GM12878 (cell line): ENCODE results near the gene ARF3. TPM values are rescaled to one million over a fixed set of nuclear protein-coding genes. Genes with fewer than 3 reads are reported as not detected.

Experiments used
- ATAC-seq: fragments of 200-7000 bp; cut with Tn5 transposase; 3 replicates; pipeline ENCODE4 v1.9.1; 2020; ENCODE audit warnings: mild to moderate bottlenecking, moderate library complexity
- BruUV-seq: library from RNA; stranded (reverse); fragments of 400-500 nt; replicated peaks from 2 replicates; lab custom pipeline; 2021; lab: Mats Ljungman, UMichigan
- CTCF ChIA-PET: fragments of 300-600 bp; sonication (Branson Sonifier 250); formaldehyde crosslinking; extraction: SDS; loops from one replicate; lab custom pipeline; 2021; ENCODE audit warnings: inconsistent platforms; lab: Yijun Ruan, JAX
- POLR2A ChIA-PET: fragments of 350-600 bp; formaldehyde crosslinking; extraction: SDS; loops from one replicate; lab custom pipeline; 2021; ENCODE audit warnings: inconsistent platforms; lab: Charles Lee
- RAD21 ChIA-PET: fragments of 300-600 bp; sonication (Branson Sonifier 250); formaldehyde crosslinking; loops from one replicate; lab custom pipeline; 2023; ENCODE audit warnings: antibody characterized with exemption; ENCODE audit not compliant: unreplicated experiment; lab: Charles Lee
- SMC1A ChIA-PET: fragments of 300-600 bp; sonication (Branson Sonifier 250); formaldehyde crosslinking; loops from one replicate; lab custom pipeline; 2023; ENCODE audit not compliant: unreplicated experiment, uncharacterized antibody; lab: Charles Lee
- DNase-seq: peaks from one replicate; pipeline ENCODE4 v3.0.0-alpha.2; 2011; ENCODE audit warnings: low read depth, low spot score
- FAIRE-seq: peaks from 3 replicates; lab custom pipeline; 2011; peaks lifted over from hg19 to GRCh38; lab: Jason Lieb, UNC
- H2AFZ ChIP-seq: 2 replicates; pipeline ENCODE4 v1.6.0; 2011; ENCODE audit warnings: low read depth, low read length, control low read depth; ENCODE audit not compliant: control insufficient read depth
- H3K27ac ChIP-seq: 2 replicates; pipeline ENCODE4 v1.5.1; 2011; ENCODE audit warnings: control low read depth; ENCODE audit not compliant: control insufficient read depth, insufficient read depth
- H3K27me3 ChIP-seq, 2 experiments: replicated peaks in 1 of 2; 2 replicates each; pipeline versions ENCODE4 v1.6.0 to v1.6.1; 2011; ENCODE audit warnings: low read length in 1 of 2; ENCODE audit not compliant: control insufficient read depth in 2 of 2, insufficient read depth in 2 of 2
- H3K36me3 ChIP-seq, 2 experiments: 2 replicates each; pipeline ENCODE4 v1.5.1; 2011; ENCODE audit warnings: low read length in 1 of 2; ENCODE audit not compliant: control insufficient read depth in 2 of 2, insufficient read depth in 2 of 2
- H3K4me1 ChIP-seq: 2 replicates; pipeline ENCODE4 v1.6.1; 2011; ENCODE audit warnings: mild to moderate bottlenecking, low read length, moderate library complexity, mixed read lengths; ENCODE audit not compliant: control insufficient read depth, insufficient read depth
- H3K4me2 ChIP-seq: 2 replicates; pipeline ENCODE4 v1.6.0; 2011; ENCODE audit warnings: control low read depth; ENCODE audit not compliant: control insufficient read depth, insufficient read depth
- H3K4me3 ChIP-seq: fragments of 200-600 bp; sonication (generic); 2 replicates; pipeline ENCODE4 v1.5.1; 2016
- H3K79me2 ChIP-seq: 2 replicates; pipeline ENCODE4 v1.6.0; 2011; ENCODE audit warnings: low read length; ENCODE audit not compliant: control insufficient read depth, insufficient read depth
- H3K9ac ChIP-seq: 2 replicates; pipeline ENCODE4 v1.8.0; 2011; ENCODE audit warnings: low read length, control low read depth, mixed read lengths; ENCODE audit not compliant: control insufficient read depth, insufficient read depth
- H3K9me3 ChIP-seq: replicated peaks from 3 replicates; pipeline ENCODE4 v1.5.1; 2011; ENCODE audit warnings: mild to moderate bottlenecking, low read length; ENCODE audit not compliant: control insufficient read depth, insufficient read depth
- H4K20me1 ChIP-seq: 2 replicates; pipeline ENCODE4 v1.6.0; 2011; ENCODE audit not compliant: control insufficient read depth, insufficient read depth
- ASH2L ChIP-seq: fragments of 300-600, 200-600 bp; sonication (generic); IDR thresholded peaks from 2 replicates; pipeline ENCODE4 v1.6.1; 2017; ENCODE audit warnings: low read depth, mild to moderate bottlenecking, borderline replicate concordance
- BCLAF1 ChIP-seq: fragments of 450-650 bp; IDR thresholded peaks from 2 replicates; pipeline ENCODE4 v1.6.1; 2017; ENCODE audit warnings: antibody characterized with exemption, mild to moderate bottlenecking, moderate library complexity
- EZH2 ChIP-seq: IDR thresholded peaks from 2 replicates; pipeline ENCODE4 v1.6.1; 2012; ENCODE audit warnings: low read depth, mild to moderate bottlenecking, control low read depth, inconsistent platforms, low read length, borderline replicate concordance; ENCODE audit not compliant: control insufficient read depth
- LARP7 ChIP-seq: fragments of 450-650 bp; IDR thresholded peaks from 2 replicates; pipeline ENCODE4 v1.6.1; 2017; ENCODE audit warnings: mild to moderate bottlenecking
- MAX ChIP-seq: IDR thresholded peaks from 2 replicates; pipeline ENCODE4 v1.6.1; 2012; ENCODE audit warnings: low read depth, low read length, improper control_type of control experiment
- MYC ChIP-seq: IDR thresholded peaks from 2 replicates; pipeline ENCODE4 v1.6.1; 2011; ENCODE audit warnings: mild to moderate bottlenecking, low read length, moderate library complexity, inconsistent platforms; ENCODE audit not compliant: insufficient read depth, insufficient replicate concordance, insufficient read length, severe bottlenecking
- NFIC ChIP-seq: IDR thresholded peaks from 2 replicates; pipeline ENCODE4 v1.6.1; 2012; ENCODE audit warnings: low read depth, mild to moderate bottlenecking, inconsistent platforms, low read length, moderate library complexity
- POLR2A ChIP-seq: IDR thresholded peaks from 2 replicates; pipeline ENCODE4 v1.6.1; 2011; ENCODE audit warnings: low read depth, mild to moderate bottlenecking, low read length
- POLR2AphosphoS2 ChIP-seq: IDR thresholded peaks from 2 replicates; pipeline ENCODE4 v1.6.1; 2011; ENCODE audit warnings: low read depth, mild to moderate bottlenecking, low read length, improper control_type of control experiment, moderate library complexity
- POU2F2 ChIP-seq: IDR thresholded peaks from 3 replicates; pipeline ENCODE4 v1.6.1; 2011; ENCODE audit warnings: low read depth, mild to moderate bottlenecking, low read length, borderline replicate concordance
- RUNX3 ChIP-seq: IDR thresholded peaks from 2 replicates; pipeline ENCODE4 v1.6.1; 2012; ENCODE audit warnings: low read length, inconsistent platforms
- SIN3A ChIP-seq: IDR thresholded peaks from 2 replicates; pipeline ENCODE4 v1.6.1; 2012; ENCODE audit warnings: low read depth, low read length, improper control_type of control experiment
- TCF3 ChIP-seq: IDR thresholded peaks from 2 replicates; pipeline ENCODE4 v1.6.1; 2012; ENCODE audit warnings: low read depth, mild to moderate bottlenecking, low read length, borderline replicate concordance; ENCODE audit not compliant: insufficient read depth
- WRNIP1 ChIP-seq: IDR thresholded peaks from 2 replicates; pipeline ENCODE4 v1.6.1; 2011; ENCODE audit warnings: low read depth, low read length, improper control_type of control experiment, borderline replicate concordance
- YY1 ChIP-seq: IDR thresholded peaks from 2 replicates; pipeline ENCODE4 v1.6.1; 2011; ENCODE audit warnings: low read depth, mild to moderate bottlenecking, low read length
- ZNF384 ChIP-seq: IDR thresholded peaks from 2 replicates; pipeline ENCODE4 v1.6.1; 2012; ENCODE audit warnings: low read depth, mild to moderate bottlenecking, low read length, improper control_type of control experiment, borderline replicate concordance
- WGBS: methylation state at CpG from one replicate; pipeline ENCODE4 v1.1.6; 2016; ENCODE audit warnings: low lambda C conversion rate; ENCODE audit not compliant: insufficient replicate concordance, insufficient coverage; ENCODE audit errors: missing lambda C conversion rate; 5-methylcytosine and 5-hydroxymethylcytosine counted together
- in situ Hi-C: fragments of 300-500 bp; cut with MboI; formaldehyde crosslinking; loops from 9 replicates; pipeline ENCODE4 v1.14.3; 2018; ENCODE audit warnings: mixed read lengths
- intact Hi-C: fragments of 100-400 bp; cut with micrococcal nuclease; formaldehyde crosslinking; loops from one replicate; pipeline ENCODE4 v1.14.2; 2022; ENCODE audit not compliant: unreplicated experiment
- polyA plus RNA-seq, 11 experiments: library from polyadenylated mRNA; depleted of rRNA in 4 of 11; unstranded in 6 of 11; stranded (reverse) in 5 of 11; fragments of >200 nt; fragmentation: Nextera tagmentation in 4 of 11; fragmentation: Illumina TruSeq in 1 of 11; extraction: Ambion mirVana in 4 of 11; extraction: Trizol in 1 of 11; gene quantifications; 1 replicate in 1 of 11; 2 replicates in 10 of 11; pipeline versions ENCODE4 v1.2.1 to v1.2.3, GENCODE V29; 2011 to 2016; ENCODE audit warnings: inconsistent platforms in 2 of 11, missing spikeins in 2 of 11, low read depth in 1 of 11
- total RNA-seq, 4 experiments: library from RNA; depleted of rRNA in 3 of 4; stranded (reverse); fragments of >200 nt in 3 of 4; fragmentation: Illumina TruSeq in 1 of 4; extraction: Trizol in 1 of 4; gene quantifications; 2 replicates each; pipeline versions ENCODE4 v1.2.1 to v1.2.3, GENCODE V29; 2013 to 2021

The ARF3 gene
- total and polyA plus RNA-seq, 10 of the 15 experiments (the other 5 are each of a cell fraction or from before 2014, with no cell fraction given) = 8.7 to 263 (median 74.4) TPM

- TF ChIP-seq POLR2AphosphoS2 (0 out of 2 replicates have a peak, but pooled peaks have one; percentile 26), ASH2L (no peak), SIN3A (peak; percentile 74), RUNX3 (peak; percentile 55), POU2F2 (0 out of 3 replicates have a peak, but pooled peaks have one; percentile 15), LARP7 (peak; percentile 40; the same call in 1 of the 2 replicates)
These were observed 42.3 kb upstream of the ARF3 start, which contains the start of gene DDN (continued) for GRCh38 chr12:48999371-49000131.

GRCh38 chr12:48998497-48999353 lies 41.4 kb upstream of the ARF3 start:
- Histone ChIP-seq H3K27ac (no peak overlapping the region; the same call in 1 of the 2 replicates), H2AFZ (peak overlapping the region; percentile 73), H3K9ac (peak overlapping the region; percentile 62; the same call in 1 of the 2 replicates), H3K9me3 (no peaks in the 10 kb centered on the region), H3K4me1 (peaks cover 27% of the 10 kb centered on the region), H3K4me3 (peak overlapping the region; percentile 69), H4K20me1 (peaks cover 3% of the 10 kb centered on the region), H3K36me3 (peaks cover 5 to 11% of the 10 kb centered on the region in 2 experiments), H3K79me2 (peaks cover 5% of the 10 kb centered on the region), H3K4me2 (peak overlapping the region; percentile 94), H3K27me3 (no peaks in the 10 kb centered on the region)
- BruUV-seq = no TSS peak
- 4% methylated on average over 44 of the region's 48 CpGs for WGBS
- FAIRE-seq = no peak
- SMC1A ChIA-PET = interaction anchor here (1.0 to 4.7 kb wide), 10 partner anchors 11 to 203 kb away, joined by 3 to 47 read pairs (median 6); partner anchors contain the start of genes DDX23, PRKAG1 and WNT1
- intact Hi-C loops = loop anchor here (1.0 to 5.0 kb wide), 3 partner anchors 20 to 96 kb away; partner anchors contain the start of genes DHH and PRKAG1
- in situ Hi-C loops = no loop called here
- POLR2A ChIA-PET = interaction anchor here (0.6 to 6.0 kb wide), 7 partner anchors 10 to 147 kb away, joined by 3 to 52 read pairs (median 11); partner anchors contain the start of genes DDX23 and PRKAG1
- RAD21 ChIA-PET = interaction anchor here (0.7 to 5.4 kb wide), 15 partner anchors 11 to 641 kb away, joined by 3 to 62 read pairs (median 6); partner anchors contain the start of genes ARF3, DDX23, KMT2D and LMBR1L
- ATAC-seq = peak; percentile 28
- CTCF ChIA-PET = interaction anchor here (0.6 to 14.1 kb wide), 18 partner anchors 11 to 237 kb away, joined by 3 to 172 read pairs (median 10); partner anchors contain the start of genes DDX23, DHH, PRKAG1 and RHEBL1
- DNase-seq = no peak
- TF ChIP-seq POLR2A (peak; percentile 64; the same call in 1 of the 2 replicates), TCF3 (0 out of 2 replicates have a peak, but pooled peaks have one; percentile 6), MAX (peak; percentile 43; the same call in 1 of the 2 replicates), MYC (peak; percentile 64), ZNF384 (no peak), EZH2 (no peak), NFIC (no peak), BCLAF1 (no peak), WRNIP1 (no peak), YY1 (0 out of 2 replicates have a peak, but pooled peaks have one; percentile 10)
